GM12878 (cell line): ENCODE data around the gene AKR1B15. TPM values are rescaled to one million over a fixed set of nuclear protein-coding genes. Genes with fewer than 3 reads are reported as not detected.
A peak's percentile ranks its signal among the peaks of the same experiment; 100 is the strongest.

Experiments used
- BACH1 ChIP-seq: fragments of 450-650 bp; IDR thresholded peaks from 2 replicates; pipeline ENCODE4 v1.6.1; 2017; ENCODE audit warnings: mild to moderate bottlenecking, borderline replicate concordance
- BRCA1 ChIP-seq: IDR thresholded peaks from 2 replicates; pipeline ENCODE4 v1.6.1; 2011; ENCODE audit warnings: low read depth, low read length, improper control_type of control experiment
- CHD4 ChIP-seq: fragments of 200-600 bp; sonication (generic); IDR thresholded peaks from 2 replicates; pipeline ENCODE4 v1.6.1; 2016; ENCODE audit warnings: mild to moderate bottlenecking
- DPF2 ChIP-seq: fragments of 450-650 bp; IDR thresholded peaks from 2 replicates; pipeline ENCODE4 v1.6.1; 2017; ENCODE audit warnings: mild to moderate bottlenecking
- FOXK2 ChIP-seq: fragments of 450-650 bp; IDR thresholded peaks from 2 replicates; pipeline ENCODE4 v1.6.1; 2017; ENCODE audit warnings: mild to moderate bottlenecking, moderate library complexity
- FOXM1 ChIP-seq: IDR thresholded peaks from 2 replicates; pipeline ENCODE4 v1.6.1; 2012; ENCODE audit warnings: low read depth, mild to moderate bottlenecking, inconsistent platforms, low read length, moderate library complexity
- MXI1 ChIP-seq: fragments of 150-350 bp; IDR thresholded peaks from 2 replicates; pipeline ENCODE4 v1.6.1; 2011; ENCODE audit warnings: low read depth, mild to moderate bottlenecking, inconsistent platforms, low read length, improper control_type of control experiment
- NFXL1 ChIP-seq: fragments of 450-650 bp; IDR thresholded peaks from 2 replicates; pipeline ENCODE4 v1.6.1; 2017; ENCODE audit warnings: antibody characterized with exemption, mild to moderate bottlenecking, borderline replicate concordance
- NFYA ChIP-seq: IDR thresholded peaks from 2 replicates; pipeline ENCODE4 v1.6.1; 2011; ENCODE audit warnings: low read depth, mild to moderate bottlenecking, low read length, improper control_type of control experiment, borderline replicate concordance
- PKNOX1 ChIP-seq: fragments of 450-650 bp; IDR thresholded peaks from 2 replicates; pipeline ENCODE4 v1.6.1; 2016; ENCODE audit warnings: mild to moderate bottlenecking
- ZBTB40 ChIP-seq: fragments of 450-650 bp; IDR thresholded peaks from 2 replicates; pipeline ENCODE4 v1.6.1; 2016; ENCODE audit warnings: mild to moderate bottlenecking, moderate library complexity, borderline replicate concordance
- polyA plus RNA-seq, 11 experiments: library from polyadenylated mRNA; depleted of rRNA in 4 of 11; unstranded in 6 of 11; stranded (reverse) in 5 of 11; fragments of >200 nt; fragmentation: Nextera tagmentation in 4 of 11; fragmentation: Illumina TruSeq in 1 of 11; extraction: Ambion mirVana in 4 of 11; extraction: Trizol in 1 of 11; gene quantifications; 1 replicate in 1 of 11; 2 replicates in 10 of 11; pipeline versions ENCODE4 v1.2.1 to v1.2.3, GENCODE V29; 2011 to 2016; ENCODE audit warnings: inconsistent platforms in 2 of 11, missing spikeins in 2 of 11, low read depth in 1 of 11
- total RNA-seq, 4 experiments: library from RNA; depleted of rRNA in 3 of 4; stranded (reverse); fragments of >200 nt in 3 of 4; fragmentation: Illumina TruSeq in 1 of 4; extraction: Trizol in 1 of 4; gene quantifications; 2 replicates each; pipeline versions ENCODE4 v1.2.1 to v1.2.3, GENCODE V29; 2013 to 2021

Gene AKR1B15
- total and polyA plus RNA-seq, 10 of the 15 experiments (the other 5 are each of a cell fraction or from before 2014, with no cell fraction given), result 0.06 TPM; not detected in 9

GRCh38 chr7:134547397-134548054 lies 1.4 kb upstream of the AKR1B15 start (continued):
- no peak for TF ChIP-seq ZBTB40
- no peak for TF ChIP-seq FOXM1
- no peak for TF ChIP-seq PKNOX1
- no peak for TF ChIP-seq CHD4
- no peak for TF ChIP-seq NFXL1
- TF ChIP-seq BRCA1, result no peak
- TF ChIP-seq FOXK2, result no peak
- no peak for TF ChIP-seq DPF2
- no peak for TF ChIP-seq BACH1
- TF ChIP-seq NFYA, result no peak
- TF ChIP-seq MXI1, result 0 out of 2 replicates have a peak, but pooled peaks have one; percentile 16
